ENCODE measurements around the gene SHOX. TPM values are rescaled to one million over a fixed set of nuclear protein-coding genes. Genes with fewer than 3 reads are reported as not detected.

Gene SHOX
- not detected for polyA plus RNA-seq (2013, experiment 1 of 2)
- polyA plus RNA-seq (2013, experiment 2 of 2), result not detected

DNA sequence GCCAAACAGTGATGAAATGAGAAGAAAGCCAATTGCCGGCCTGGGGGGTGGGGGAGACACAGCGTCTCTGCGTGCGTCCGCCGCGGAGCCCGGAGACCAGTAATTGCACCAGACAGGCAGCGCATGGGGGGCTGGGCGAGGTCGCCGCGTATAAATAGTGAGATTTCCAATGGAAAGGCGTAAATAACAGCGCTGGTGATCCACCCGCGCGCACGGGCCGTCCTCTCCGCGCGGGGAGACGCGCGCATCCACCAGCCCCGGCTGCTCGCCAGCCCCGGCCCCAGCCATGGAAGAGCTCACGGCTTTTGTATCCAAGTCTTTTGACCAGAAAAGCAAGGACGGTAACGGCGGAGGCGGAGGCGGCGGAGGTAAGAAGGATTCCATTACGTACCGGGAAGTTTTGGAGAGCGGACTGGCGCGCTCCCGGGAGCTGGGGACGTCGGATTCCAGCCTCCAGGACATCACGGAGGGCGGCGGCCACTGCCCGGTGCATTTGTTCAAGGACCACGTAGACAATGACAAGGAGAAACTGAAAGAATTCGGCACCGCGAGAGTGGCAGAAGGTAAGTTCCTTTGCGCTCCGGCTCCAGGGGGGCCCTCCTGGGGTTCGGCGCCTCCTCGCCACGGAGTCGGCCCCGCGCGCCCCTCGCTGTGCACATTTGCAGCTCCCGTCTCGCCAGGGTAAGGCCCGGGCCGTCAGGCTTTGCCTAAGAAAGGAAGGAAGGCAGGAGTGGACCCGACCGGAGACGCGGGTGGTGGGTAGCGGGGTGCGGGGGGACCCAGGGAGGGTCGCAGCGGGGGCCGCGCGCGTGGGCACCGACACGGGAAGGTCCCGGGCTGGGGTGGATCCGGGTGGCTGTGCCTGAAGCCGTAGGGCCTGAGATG, at the start of gene SHOX:
TSS of gene SHOX (plus strand) at position 180 of the 885 bp plus-strand sequence. CDS start at position 287, 107 bp downstream.
- no peak within 1 kb of the TSS for H3K4me3 ChIP-seq (ENCODE audit: insufficient read depth in 1 of 2, low read depth in 1 of 2, low read length in 2 of 2)
- H2BK5ac ChIP-seq (ENCODE audit: low read depth, low read length, poor library complexity, severe bottlenecking), result no peak within 1 kb of the TSS
- no peak within 1 kb of the TSS for H4K8ac ChIP-seq (ENCODE audit: low read length)
- no peak within 1 kb of the TSS for H3K4ac ChIP-seq (ENCODE audit: low read depth in 1 of 2, low read length in 2 of 2)
- no peak within 1 kb of the TSS for H2BK15ac ChIP-seq (ENCODE audit: low read depth, poor library complexity, severe bottlenecking)
- H3K9ac ChIP-seq (ENCODE audit: low read length), result no peak within 1 kb of the TSS
- H4K91ac ChIP-seq (ENCODE audit: low read length), result peak within 1 kb of the TSS; percentile 21
- H2AK5ac ChIP-seq (ENCODE audit: low read length, severe bottlenecking), result no peak within 1 kb of the TSS
- H2BK120ac ChIP-seq (ENCODE audit: low read depth, low read length), result no peak within 1 kb of the TSS
- H3K23ac ChIP-seq (ENCODE audit: low read length in 2 of 2), result no peak within 1 kb of the TSS
- 1% methylated on average over 71 of the region's 84 CpGs for WGBS
- H3K27ac ChIP-seq (ENCODE audit: low read length, poor library complexity, severe bottlenecking), result no peak within 1 kb of the TSS
- no peak within 1 kb of the TSS for H3K14ac ChIP-seq (ENCODE audit: low read length in 2 of 2)
- no peaks in the 10 kb centered on the region for H3K9me3 ChIP-seq (ENCODE audit: control insufficient read depth, low read length)
- no peak within 1 kb of the TSS for H3K18ac ChIP-seq (ENCODE audit: low read depth in 1 of 2, low read length in 2 of 2)
- H3K4me1 ChIP-seq (ENCODE audit: control insufficient read depth, insufficient read depth, low read depth, low read length), result peaks cover 2% of the 10 kb centered on the region
- H3K4me2 ChIP-seq (ENCODE audit: low read length, poor library complexity, severe bottlenecking), result no peak within 1 kb of the TSS
- H3K79me1 ChIP-seq (replicated peaks; ENCODE audit: low read length, poor library complexity, severe bottlenecking), result no peaks in the 10 kb centered on the region
- no peaks in the 10 kb centered on the region for H3K36me3 ChIP-seq (ENCODE audit: control insufficient read depth in 1 of 2, insufficient read depth in 2 of 2, low read depth in 1 of 2, low read length in 2 of 2)
- no peak within 1 kb of the TSS for H2AFZ ChIP-seq (ENCODE audit: low read depth, low read length)
- no peak within 1 kb of the TSS for H2BK12ac ChIP-seq (ENCODE audit: low read length in 2 of 2)
- H3K27me3 ChIP-seq (ENCODE audit: control insufficient read depth in 1 of 2, insufficient read depth in 1 of 2, low read length in 2 of 2), result peaks cover 80 to 83% of the 10 kb centered on the region in 2 experiments
- DNase-seq, result no peak

DNA sequence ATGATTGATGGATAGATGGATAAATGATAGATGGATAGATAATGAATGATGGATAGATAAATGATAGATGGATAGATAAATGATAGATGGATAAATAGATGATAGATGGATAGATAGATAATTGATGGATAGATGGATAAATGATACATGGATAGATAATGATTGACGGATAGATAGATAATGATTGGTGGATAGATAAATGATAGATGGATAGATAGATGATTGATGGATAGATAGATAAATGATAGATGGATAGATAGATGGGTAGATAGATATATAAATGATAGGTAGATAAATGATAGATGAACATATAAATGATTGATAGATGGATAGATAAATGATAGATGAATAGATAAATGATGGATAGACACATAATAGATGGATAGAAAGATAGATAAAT, 49.5 kb upstream of the SHOX start:
- H2AK5ac ChIP-seq (ENCODE audit: low read length, severe bottlenecking), result no peak overlapping the region
- no peak overlapping the region for H3K14ac ChIP-seq (ENCODE audit: low read length in 2 of 2)
- no peak overlapping the region for H2BK120ac ChIP-seq (ENCODE audit: low read depth, low read length)

DNA sequence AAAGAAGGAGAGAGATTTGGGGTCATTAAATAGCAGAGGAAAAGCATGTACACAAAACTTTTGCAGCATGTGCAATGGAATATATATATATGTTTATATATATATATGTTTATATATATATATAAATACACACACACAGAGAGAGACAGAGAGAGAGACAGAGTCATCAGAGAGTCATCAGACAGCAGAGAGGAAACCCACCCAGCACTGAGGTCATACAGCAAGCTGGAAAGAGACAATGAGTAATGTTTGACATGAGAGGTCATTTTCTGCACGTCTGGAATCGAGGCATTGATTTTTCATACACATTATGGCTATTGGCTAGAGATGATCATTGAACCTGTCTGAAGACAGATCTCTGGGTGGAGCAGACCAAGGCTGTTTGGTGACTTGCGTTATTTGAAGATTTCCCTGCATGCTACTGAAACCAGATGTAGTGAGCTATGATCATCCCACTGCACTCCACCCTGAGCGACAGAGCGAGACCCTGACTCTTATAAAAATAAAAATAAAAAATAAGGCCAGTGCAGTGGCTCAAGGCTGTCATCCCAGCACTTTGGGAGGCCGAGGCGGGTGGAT, 48.8 kb upstream of the SHOX start:
- H4K8ac ChIP-seq (ENCODE audit: low read length), result no peak overlapping the region
- H2BK15ac ChIP-seq (ENCODE audit: low read depth, poor library complexity, severe bottlenecking), result no peak overlapping the region
- no peak overlapping the region for H2BK120ac ChIP-seq (ENCODE audit: low read depth, low read length)
- no peak overlapping the region for H3K23ac ChIP-seq (ENCODE audit: low read length in 2 of 2)
- no peak overlapping the region for H2BK12ac ChIP-seq (ENCODE audit: low read length in 2 of 2)
- no peak overlapping the region for H3K4me3 ChIP-seq (ENCODE audit: insufficient read depth in 1 of 2, low read depth in 1 of 2, low read length in 2 of 2)
- no peaks in the 10 kb centered on the region for H3K36me3 ChIP-seq (ENCODE audit: control insufficient read depth in 1 of 2, insufficient read depth in 2 of 2, low read depth in 1 of 2, low read length in 2 of 2)
- DNase-seq, result no peak
- H2BK5ac ChIP-seq (ENCODE audit: low read depth, low read length, poor library complexity, severe bottlenecking), result no peak overlapping the region
- no peak overlapping the region for H3K18ac ChIP-seq (ENCODE audit: low read depth in 1 of 2, low read length in 2 of 2)
- no peak overlapping the region for H2AFZ ChIP-seq (ENCODE audit: low read depth, low read length)
- no peak overlapping the region for H3K14ac ChIP-seq (ENCODE audit: low read length in 2 of 2)
- H4K91ac ChIP-seq (ENCODE audit: low read length), result no peak overlapping the region
- no peak overlapping the region for H3K4ac ChIP-seq (ENCODE audit: low read depth in 1 of 2, low read length in 2 of 2)
- no peaks in the 10 kb centered on the region for H3K27me3 ChIP-seq (ENCODE audit: control insufficient read depth in 1 of 2, insufficient read depth in 1 of 2, low read length in 2 of 2)
- 82% methylated on average over 7 of the region's 7 CpGs for WGBS
- no peak overlapping the region for H2AK5ac ChIP-seq (ENCODE audit: low read length, severe bottlenecking)
- H3K9me3 ChIP-seq (ENCODE audit: control insufficient read depth, low read length), result peaks cover 11% of the 10 kb centered on the region
- H3K4me2 ChIP-seq (ENCODE audit: low read length, poor library complexity, severe bottlenecking), result no peak overlapping the region
- H3K4me1 ChIP-seq (ENCODE audit: control insufficient read depth, insufficient read depth, low read depth, low read length), result no peaks in the 10 kb centered on the region
- no peaks in the 10 kb centered on the region for H3K79me1 ChIP-seq (replicated peaks; ENCODE audit: low read length, poor library complexity, severe bottlenecking)
- H3K27ac ChIP-seq (ENCODE audit: low read length, poor library complexity, severe bottlenecking), result no peak overlapping the region
- no peak overlapping the region for H3K9ac ChIP-seq (ENCODE audit: low read length)

More for the DNA sequence above, 49.5 kb upstream of the SHOX start:
- Histone ChIP-seq H3K9me3 (ENCODE audit: control insufficient read depth, low read length) (peaks cover 18% of the 10 kb centered on the region), H3K27me3 (ENCODE audit: control insufficient read depth in 1 of 2, insufficient read depth in 1 of 2, low read length in 2 of 2) (no peaks in the 10 kb centered on the region), H3K79me1 (replicated peaks; ENCODE audit: low read length, poor library complexity, severe bottlenecking) (no peaks in the 10 kb centered on the region), H2AFZ (ENCODE audit: low read depth, low read length) (no peak overlapping the region), H3K4me3 (ENCODE audit: insufficient read depth in 1 of 2, low read depth in 1 of 2, low read length in 2 of 2) (no peak overlapping the region), H3K4me1 (ENCODE audit: control insufficient read depth, insufficient read depth, low read depth, low read length) (no peaks in the 10 kb centered on the region), H4K8ac (ENCODE audit: low read length) (no peak overlapping the region), H3K9ac (ENCODE audit: low read length) (no peak overlapping the region), H2BK5ac (ENCODE audit: low read depth, low read length, poor library complexity, severe bottlenecking) (peak overlapping the region; percentile 66), H3K18ac (ENCODE audit: low read depth in 1 of 2, low read length in 2 of 2) (no peak overlapping the region), H2BK12ac (ENCODE audit: low read length in 2 of 2) (no peak overlapping the region), H3K4ac (ENCODE audit: low read depth in 1 of 2, low read length in 2 of 2) (no peak overlapping the region), H3K36me3 (ENCODE audit: control insufficient read depth in 1 of 2, insufficient read depth in 2 of 2, low read depth in 1 of 2, low read length in 2 of 2) (no peaks in the 10 kb centered on the region), H3K23ac (ENCODE audit: low read length in 2 of 2) (no peak overlapping the region), H3K4me2 (ENCODE audit: low read length, poor library complexity, severe bottlenecking) (no peak overlapping the region), H4K91ac (ENCODE audit: low read length) (no peak overlapping the region), H3K27ac (ENCODE audit: low read length, poor library complexity, severe bottlenecking) (no peak overlapping the region), H2BK15ac (ENCODE audit: low read depth, poor library complexity, severe bottlenecking) (no peak overlapping the region)
- no peak for DNase-seq
- WGBS, result 93% methylated on average over 1 of the region's 1 CpG

DNA sequence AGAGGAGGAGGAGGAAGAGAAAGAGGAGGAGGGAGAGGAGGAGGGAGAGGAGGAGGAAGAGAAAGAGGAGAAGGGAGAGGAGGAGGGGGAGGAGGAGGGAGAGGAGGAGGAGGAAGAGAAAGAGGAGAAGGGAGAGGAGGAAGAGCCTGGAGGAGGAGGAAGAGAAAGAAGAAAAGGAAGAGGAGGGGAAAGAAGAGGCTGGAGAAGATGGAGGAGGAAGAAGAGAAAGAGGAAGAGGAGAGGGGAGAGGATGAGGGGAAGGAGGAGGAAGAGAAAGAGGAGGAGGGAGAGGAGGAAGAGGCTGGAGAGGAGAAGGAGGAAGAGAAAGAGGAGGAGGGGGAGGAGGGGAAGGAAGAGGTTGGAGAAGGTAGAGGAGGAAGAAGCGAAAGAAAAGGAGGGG, 46.0 kb upstream of the SHOX start:
- Histone ChIP-seq H3K4me1 (ENCODE audit: control insufficient read depth, insufficient read depth, low read depth, low read length) (no peaks in the 10 kb centered on the region), H3K27me3 (ENCODE audit: control insufficient read depth in 1 of 2, insufficient read depth in 1 of 2, low read length in 2 of 2) (no peaks in the 10 kb centered on the region), H2AFZ (ENCODE audit: low read depth, low read length) (no peak overlapping the region), H3K36me3 (ENCODE audit: control insufficient read depth in 1 of 2, insufficient read depth in 2 of 2, low read depth in 1 of 2, low read length in 2 of 2) (no peaks in the 10 kb centered on the region), H3K4me2 (ENCODE audit: low read length, poor library complexity, severe bottlenecking) (no peak overlapping the region), H3K79me1 (replicated peaks; ENCODE audit: low read length, poor library complexity, severe bottlenecking) (no peaks in the 10 kb centered on the region), H3K23ac (ENCODE audit: low read length in 2 of 2) (no peak overlapping the region), H2AK5ac (ENCODE audit: low read length, severe bottlenecking) (no peak overlapping the region), H3K18ac (ENCODE audit: low read depth in 1 of 2, low read length in 2 of 2) (no peak overlapping the region), H2BK12ac (ENCODE audit: low read length in 2 of 2) (no peak overlapping the region), H3K9ac (ENCODE audit: low read length) (no peak overlapping the region), H2BK15ac (ENCODE audit: low read depth, poor library complexity, severe bottlenecking) (no peak overlapping the region), H3K4ac (ENCODE audit: low read depth in 1 of 2, low read length in 2 of 2) (no peak overlapping the region), H3K9me3 (ENCODE audit: control insufficient read depth, low read length) (no peaks in the 10 kb centered on the region), H3K4me3 (ENCODE audit: insufficient read depth in 1 of 2, low read depth in 1 of 2, low read length in 2 of 2) (no peak overlapping the region), H4K8ac (ENCODE audit: low read length) (no peak overlapping the region), H3K14ac (ENCODE audit: low read length in 2 of 2) (no peak overlapping the region), H4K91ac (ENCODE audit: low read length) (no peak overlapping the region), H2BK120ac (ENCODE audit: low read depth, low read length) (no peak overlapping the region), H2BK5ac (ENCODE audit: low read depth, low read length, poor library complexity, severe bottlenecking) (no peak overlapping the region), H3K27ac (ENCODE audit: low read length, poor library complexity, severe bottlenecking) (no peak overlapping the region)
- no peak for DNase-seq
- WGBS, result 62% methylated on average over 1 of the region's 1 CpG
